Measurements from ENCODE around the gene AQR.
"Not testable (repeated sequence)": the region's sequence is repeated elsewhere in the genome, so short reads cannot be mapped to it uniquely, and the experiment has no call there.

The AQR gene

DNA sequence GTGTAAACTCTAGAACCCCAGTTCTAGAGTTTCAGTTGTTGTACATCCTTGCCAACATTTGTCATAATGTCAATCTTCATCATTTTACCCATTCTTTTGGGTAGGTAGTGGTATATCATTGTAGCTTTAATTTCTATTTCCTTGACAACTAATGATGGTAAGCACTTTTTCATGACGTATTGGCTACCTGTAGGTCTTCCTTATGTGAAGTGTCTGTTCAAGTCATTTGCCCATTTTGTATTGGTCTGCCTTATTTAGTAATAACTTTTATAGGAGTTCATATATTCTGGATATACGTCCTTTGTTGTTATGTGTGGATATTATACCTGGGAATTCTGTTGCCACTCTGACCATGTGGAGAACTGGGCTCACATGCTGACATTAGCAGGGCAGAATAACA lies 100.4 kb downstream of the AQR start:
- no peak for DNase-seq

DNA sequence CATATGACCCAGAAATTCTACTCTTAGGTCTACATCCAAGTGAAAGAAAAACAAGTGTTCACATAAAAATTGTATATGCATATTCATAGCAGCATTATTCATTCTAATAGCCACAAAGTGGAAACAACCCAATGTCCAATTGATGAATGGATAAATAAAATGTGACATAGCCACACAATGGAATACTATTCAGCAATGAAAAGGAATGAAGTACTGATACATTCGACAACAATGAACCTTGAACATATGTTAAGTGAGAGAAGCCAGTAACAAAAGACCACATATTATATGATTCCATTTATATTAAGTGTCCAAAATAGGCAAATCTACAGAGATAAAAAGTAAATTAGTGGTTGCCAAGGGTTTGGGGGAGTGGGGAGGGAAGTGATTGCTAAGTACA lies 104.0 kb downstream of the AQR start:
- DNase-seq = no peak

DNA sequence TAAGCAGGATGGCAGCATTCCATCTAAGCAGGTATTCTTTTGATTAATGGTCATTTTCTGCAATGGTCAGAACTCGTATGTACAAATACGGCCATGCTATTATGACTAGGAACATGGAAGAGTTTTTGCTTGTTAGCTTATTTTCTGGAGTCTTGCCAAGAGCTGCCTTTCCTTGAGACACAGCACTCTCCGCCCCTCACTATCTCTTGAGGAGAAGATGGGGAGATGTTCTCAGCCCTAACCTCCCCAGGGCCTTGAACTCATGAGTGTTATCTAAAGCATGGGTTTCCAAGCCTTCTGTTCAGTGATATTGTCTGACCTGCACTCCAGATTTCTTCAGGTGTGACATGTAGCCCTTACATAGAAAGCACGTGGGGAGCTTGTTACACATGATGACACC lies 108.3 kb downstream of the AQR start:
- DNase-seq = no peak

DNA sequence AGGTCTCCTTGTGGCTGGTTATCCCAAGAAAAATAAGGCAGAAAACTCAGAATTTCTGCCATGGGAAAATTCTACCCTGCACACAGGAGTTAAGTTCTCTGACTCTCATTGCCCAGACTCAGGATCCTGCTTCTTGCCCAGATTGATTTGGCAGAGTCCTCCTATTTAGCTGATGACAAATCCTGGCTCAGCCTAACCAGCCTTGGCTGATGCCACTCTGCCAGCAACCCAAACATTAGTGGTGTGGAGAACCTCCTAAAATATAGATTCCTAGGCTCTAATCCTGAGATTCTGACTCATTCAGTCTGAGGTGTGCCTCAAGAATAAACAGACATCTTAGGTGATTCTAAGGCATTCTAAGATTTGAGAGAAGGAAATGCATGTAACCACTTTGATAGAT lies 113.6 kb downstream of the AQR start:
- no peak for DNase-seq

DNA sequence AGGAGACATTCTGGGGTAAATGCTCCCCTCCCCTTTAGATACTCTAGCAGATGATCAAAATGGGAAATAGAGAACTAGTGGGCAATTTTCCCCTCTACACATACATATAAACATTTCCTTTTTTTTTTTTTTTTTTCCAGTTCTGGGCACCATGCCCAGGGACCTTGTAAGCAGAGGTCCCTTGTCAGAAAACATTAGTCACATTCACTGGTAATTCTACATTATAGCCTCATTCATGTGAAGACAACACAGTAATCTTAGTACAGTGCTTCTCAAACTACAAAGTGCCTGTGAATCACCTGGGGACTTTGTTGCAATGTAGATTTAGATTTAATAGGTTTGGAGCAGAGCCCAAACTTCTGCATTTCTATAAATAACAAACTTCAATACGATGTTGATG lies 114.1 kb downstream of the AQR start:
- DNase-seq = no peak

DNA sequence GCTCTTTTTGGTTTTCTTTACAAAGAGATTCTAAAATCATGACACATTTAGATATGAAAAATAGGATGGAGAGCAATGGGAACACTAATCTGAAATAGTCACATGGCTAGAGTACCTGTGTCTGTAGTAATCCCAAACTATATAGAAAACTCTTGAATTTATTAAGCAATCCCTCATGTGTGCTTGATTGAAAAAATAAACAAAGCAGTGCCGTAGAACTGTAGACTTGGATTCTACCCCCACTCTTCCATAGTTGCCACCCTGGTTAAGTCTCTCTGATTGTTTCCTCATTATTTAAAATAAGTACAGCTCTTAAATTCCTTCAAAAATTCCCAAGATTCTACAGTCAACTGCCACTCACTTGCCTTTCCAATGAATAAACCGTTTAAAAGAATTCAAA lies 115.3 kb downstream of the AQR start:
- DNase-seq = no peak

DNA sequence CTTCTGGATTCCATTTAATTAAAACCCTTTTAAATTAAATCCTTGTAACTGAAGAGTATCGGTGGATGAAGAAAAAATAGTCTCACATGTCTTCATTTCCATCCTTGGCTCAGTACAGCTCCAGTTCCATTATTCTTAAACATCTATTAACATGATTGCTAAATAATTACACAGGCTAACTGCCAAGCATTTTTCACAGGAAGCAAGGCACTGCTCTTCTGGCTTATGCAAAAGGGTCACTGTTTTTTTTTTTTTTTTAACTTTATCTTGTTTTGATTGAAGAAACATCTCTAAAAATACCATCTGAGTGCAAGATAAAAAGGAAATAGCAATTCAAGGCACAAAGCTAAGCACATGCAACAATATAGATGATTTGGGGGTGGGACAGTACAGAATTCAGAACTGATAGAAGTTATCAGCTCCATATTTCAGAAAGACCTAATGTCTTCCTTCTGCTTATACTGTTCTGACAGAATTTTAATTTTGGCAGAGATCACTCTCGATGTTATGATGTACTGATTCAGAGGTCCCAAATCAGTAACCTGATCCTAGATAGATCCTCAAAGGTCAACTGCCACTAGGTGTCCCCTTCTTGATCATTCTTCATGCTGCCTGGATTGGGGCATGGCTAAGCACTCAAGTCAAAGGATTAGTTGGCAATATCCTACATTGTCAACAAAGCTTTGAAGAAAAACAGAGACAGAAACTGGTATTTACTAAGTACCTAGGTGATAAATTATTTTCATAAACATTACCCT lies 116.4 kb downstream of the AQR start:
- no peak for DNase-seq

DNA sequence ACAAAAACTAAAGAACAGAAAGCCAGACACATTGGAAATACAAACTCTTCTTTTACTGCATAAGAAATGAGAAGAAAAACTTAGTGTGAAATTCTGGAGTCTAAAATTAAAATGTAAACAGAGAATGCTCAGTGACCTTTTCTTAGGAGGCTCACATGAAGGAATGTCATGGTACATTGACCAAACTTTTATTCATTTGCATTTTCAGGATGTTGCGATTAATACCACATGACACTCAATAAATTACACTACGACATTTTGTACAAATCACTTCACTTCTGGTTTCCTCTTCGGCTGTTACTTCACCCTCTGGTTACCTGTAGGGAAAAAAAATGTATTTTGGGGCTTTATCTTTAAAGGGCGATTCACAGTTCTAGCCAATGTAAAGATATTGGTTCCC lies 117.8 kb downstream of the AQR start:
- DNase-seq = no peak

DNA sequence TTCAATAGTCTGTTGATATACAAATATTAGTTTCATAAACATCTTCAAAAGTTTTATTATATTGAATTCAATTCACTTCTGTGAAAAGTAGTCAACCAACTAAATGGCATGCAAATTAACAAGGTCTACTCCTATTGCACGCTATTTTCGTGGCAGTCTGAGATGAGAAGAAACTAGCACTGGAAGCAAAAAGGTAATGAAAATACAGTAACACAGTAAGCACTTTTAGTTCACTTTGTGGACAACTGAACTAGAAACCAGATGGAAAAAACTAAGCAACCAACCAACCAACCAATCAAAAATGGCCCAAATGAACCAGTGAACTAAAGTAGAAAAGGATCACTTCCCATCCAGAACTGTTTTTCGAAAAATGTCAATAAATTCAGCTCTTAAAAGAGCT lies 118.5 kb downstream of the AQR start:
- no peak for DNase-seq

DNA sequence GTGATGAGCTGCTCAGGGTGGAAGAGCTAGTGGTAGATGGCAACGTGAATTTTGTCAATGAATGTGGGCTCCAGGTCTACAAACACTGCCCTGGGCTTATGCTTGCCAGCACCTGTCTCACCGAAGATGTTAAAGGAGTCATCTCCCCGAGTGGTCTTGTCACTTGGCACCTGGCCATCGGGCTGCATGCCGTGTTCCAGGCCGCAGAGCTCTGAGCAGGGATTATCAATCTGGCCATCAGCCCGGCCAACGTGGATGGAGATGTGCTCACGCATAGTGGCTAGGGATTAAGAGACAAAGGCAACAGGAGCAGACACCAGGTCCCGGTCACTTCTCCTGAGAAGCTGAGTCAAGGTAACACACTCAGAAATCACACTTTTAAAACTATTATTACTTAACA lies 119.4 kb downstream of the AQR start:
- DNase-seq = no peak

DNA sequence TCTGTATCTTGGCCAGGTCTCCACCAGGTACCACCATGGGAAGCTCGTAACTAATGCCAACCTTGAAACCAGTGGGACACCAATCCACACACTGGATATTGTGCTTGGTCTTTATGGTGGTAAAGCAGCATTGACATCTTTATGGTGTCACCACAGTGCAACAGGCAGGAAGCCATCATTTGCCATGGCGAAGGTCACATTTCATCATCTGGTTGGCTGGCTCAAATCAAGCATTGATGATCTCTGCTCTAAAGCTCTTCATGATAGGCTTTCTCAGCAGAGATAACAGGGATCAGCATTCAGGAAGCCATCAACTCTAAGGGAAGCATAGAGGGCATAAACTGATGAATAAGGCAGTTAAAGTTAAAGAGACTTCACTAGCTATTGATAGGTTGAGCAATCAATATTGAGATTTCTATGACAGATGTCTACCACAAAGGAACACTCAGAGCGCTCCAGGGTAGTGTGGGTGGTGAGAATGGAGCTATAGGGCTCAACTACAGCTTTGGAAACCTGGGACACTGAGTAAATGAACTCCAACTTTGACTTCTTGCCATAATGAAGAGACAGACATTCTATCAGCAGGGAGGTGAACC lies 120.1 kb downstream of the AQR start:
- no peak for DNase-seq

DNA sequence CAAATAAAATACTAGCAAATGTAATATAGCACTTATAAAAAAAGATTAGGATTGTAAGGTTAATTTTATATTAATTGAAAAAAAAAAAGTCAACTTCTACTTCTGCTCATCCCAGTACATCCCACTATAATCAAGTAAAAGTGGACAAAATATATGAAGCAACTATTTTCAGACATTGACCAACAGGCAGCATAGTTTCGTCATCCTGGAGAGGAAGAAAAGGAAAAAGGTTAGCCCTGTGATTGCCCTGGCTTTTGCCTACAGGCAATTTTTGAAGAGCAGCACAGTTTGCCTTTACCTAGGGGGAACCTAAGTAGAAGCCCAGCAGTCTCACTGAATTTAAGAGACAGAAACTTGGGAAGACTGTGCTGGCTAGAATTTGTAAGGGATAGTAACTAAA lies 121.9 kb downstream of the AQR start:
- no peak for DNase-seq

DNA sequence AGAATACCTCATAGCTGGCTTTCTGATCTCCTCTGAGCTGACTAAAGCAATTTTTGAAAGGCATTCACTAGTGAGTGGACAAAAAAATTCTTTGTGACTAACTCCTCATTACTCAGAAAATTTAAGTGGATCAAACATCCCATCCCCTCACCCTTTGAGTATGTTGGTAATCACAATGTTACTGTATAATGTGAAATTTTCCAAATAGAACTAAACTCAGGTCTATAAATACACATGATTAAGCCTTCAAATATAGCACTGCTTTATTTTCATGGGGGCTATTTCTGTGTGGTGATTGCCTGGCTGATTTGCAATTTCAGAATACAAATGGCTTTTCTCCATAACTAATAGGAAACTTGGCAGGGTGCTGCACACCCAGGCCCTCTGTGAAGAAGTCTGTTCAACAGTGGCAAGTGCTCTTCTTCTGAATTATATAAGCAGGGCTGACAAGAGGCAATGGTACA lies 128.2 kb downstream of the AQR start:
- DNase-seq = no peak

DNA sequence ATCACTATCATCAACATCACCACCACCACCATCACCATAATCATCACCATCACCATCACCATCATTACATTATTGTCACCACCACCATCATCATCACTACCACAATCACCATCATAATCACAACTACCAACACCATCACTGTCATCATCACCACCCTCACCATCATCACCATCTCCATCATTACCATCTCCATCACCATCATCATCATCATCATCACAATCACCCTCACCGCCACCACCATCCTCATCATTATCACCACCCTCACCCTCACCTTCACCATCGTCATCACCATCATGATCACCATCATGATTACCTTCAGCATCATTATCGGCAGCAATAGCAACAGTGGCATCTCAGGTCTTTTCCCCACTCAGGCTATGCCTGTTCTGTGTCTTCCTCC lies 131.3 kb downstream of the AQR start:
- no peak for DNase-seq

DNA sequence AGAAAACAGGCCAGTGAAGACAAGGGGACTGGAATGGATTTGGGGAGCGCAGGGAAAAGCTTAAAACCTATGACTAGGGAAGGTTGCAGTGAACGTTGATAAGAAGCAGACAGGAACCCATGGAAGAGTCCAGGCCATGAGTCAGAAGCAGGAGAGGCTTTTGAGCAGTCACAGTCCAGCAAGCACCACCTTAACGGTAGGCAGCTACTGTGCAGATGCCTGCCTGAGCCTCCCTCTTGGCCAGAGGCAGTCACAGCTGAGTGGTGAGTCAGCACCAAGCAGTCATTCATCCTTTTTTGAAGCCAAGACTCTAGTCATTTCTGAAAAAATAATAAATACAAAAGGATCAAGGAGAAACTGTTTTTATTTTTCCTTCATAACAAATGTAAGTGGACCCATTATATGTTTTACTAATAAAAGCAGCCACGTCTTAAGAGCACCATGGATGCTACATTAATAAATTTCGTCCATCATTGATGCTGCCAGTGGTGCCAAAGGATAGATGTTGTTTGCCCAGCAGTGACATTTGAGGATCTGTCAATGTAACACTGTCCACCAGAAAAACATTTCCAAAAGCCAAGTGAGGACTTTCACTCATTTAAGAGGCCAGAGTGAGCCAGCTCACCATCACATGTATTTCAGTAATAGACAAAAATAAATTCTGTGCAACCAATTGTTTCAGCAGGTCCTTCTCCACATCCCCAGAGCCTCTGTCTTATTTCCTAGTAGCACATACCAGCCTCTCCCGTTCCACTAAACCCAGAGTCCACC lies 132.1 kb downstream of the AQR start:
- DNase-seq = no peak

DNA sequence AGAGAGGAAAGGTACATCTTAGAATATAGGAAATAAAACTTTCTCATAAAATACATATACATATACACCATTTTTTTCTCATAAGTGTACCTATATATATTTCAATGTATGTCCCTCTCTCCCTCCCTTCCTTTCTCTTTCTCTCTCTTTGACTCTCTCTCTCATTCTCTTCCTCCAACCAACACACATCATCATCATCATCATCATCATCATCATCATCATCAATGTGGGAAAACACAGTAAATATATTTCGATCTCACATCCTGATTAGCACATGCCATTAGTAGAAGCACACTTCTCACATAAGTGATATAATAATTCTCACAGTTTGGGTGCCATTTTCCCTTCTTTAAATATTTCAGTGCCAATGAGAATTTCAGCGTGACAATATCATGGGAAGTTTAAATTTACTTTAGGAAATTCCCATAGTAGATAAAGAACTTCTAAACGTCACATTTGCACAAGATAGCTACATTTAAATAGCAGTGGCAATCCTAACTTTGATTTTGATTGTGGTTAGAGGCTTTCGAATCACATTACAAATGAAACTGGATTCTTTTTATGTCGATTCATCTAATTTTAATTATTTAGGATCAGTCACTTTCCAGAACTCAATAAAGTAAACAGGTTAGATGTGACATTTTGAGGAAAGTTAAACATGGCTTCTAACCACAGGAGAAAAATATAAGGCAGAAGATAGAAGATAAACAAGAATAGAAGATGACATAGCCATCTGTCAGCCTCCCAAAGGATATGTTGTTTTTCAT lies 141.2 kb downstream of the AQR start:
- DNase-seq = no peak

DNA sequence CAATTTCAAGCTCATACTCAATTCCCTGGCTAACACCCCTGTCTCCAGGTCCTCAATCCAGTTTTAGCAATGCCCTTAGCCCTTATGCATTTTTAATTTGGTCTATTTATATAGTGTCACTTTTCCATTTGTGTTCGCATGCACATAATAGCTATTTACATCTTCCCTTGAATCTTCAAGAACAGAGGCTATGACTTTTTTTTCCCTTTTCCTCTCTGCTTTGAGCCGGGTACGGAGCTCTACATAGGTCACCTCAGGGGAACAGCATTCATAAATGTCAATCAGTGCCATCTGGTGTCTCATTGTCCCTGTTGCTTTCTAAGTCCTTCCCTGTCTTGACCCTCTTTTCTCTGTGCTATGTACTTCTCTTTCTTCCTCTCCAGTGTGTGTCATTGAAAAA lies 147.7 kb downstream of the AQR start:
- DNase-seq = no peak

DNA sequence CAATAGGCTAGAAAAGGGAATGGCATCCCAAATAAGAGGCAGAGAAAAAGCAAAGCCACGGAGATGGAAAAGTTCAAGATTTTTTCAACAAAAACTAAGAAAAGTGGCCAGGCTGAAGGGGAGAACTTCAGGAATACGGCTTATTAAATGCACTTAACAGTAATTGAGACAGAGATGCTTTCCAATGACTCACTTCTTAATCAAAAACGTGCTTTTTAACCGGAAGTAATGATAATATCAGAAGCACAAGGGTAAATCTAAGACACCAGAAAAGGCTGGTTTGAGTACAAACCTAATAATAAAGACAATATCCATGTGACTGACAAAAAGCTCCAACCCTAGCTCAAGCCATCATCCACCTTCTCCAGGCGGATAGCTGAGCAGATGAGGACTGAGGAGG lies 149.4 kb downstream of the AQR start:
- DNase-seq = no peak

DNA sequence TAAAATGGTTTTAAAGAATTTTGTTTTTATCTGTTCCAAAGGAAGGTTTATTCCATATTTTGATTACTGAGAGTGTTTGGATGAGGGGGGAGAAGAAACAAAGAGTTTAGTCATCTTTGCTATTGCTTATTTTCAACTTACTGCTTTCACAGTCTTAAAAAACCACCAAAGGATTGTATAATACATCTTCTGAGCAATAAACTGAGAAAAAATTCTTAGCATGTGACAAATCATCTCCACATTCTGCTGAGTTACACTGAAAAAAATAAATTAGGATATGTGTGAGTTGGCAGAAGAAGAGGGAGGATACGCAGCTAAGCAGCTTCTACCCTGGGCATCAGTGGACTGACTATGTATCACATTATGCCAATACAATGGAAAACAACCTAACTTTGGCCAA lies 151.0 kb downstream of the AQR start:
- DNase-seq = no peak

DNA sequence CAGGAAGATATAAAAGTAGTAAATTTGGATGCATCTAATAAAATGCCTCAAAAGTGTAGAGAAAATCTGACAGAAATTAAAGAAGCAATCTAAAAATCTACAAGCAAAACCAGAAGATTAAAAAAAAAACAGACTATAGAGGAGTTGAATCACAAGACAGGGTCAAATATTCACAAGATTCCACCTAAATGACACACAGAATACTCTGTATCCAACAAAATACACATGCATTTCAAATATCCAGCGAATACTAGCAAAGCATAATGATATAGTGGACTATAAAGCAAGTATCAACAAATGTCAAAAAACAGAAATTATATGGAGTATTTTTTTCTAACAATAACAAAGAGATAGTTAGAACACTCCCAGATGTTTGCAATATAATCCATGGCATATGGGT lies 153.7 kb downstream of the AQR start:
- no peak for DNase-seq

DNA sequence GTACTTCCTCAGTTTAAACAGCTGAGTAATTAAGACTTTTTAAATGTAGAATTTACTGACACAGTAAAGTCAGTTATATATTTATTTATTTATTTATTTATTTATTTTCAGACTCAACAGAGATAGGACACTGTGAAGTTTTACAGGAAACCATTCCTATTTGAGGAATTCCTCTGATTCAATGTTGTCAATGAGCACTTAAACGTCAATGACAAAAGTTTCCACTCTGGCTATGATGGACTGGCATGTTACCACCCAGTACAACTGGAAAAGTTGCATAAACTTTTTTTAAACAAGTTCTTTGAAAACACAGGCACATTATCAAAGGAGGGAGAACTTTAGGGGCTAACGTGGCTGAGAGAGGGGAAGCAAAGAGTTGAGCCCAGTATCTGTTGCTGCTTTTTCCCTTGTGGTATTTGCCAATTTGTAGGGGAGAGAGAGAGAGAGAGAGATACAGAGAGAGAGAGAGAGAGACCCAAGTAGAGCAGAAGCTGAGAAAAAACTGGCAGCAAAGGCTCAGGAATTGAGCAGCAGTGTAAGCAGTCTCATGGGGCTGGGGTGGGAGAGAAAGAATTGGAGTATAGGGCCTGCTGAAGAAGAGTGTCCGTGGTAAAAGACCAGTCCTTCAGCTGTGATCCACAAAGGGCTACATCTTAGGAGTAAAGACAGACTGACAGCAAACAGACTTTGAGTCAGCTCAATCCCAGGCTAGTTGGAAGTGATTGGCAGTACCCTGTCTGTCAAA lies 155.9 kb downstream of the AQR start:
- no peak for DNase-seq

DNA sequence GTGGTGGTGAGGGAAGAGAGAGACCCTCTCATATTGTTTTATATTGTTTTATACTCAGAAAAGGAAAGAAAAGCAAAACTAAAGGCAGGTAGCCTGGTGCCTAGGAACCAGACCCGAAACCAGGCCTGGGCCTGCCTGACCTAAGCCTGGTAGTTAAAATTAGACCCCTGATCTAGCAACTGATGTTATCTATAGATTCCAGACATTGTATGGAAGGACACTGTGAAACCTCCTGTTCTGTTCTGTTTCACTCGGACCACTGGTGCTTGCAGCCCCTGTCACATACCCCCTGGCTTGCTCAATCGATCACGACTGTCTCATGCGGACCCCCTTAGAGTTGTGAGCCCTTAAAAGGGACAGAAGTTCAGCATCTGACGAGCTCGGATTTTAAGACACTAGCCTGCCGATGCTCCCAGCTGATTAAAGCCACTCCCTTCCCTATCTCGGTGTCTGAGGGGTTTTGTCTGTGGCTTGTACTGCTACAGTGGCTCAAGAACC lies 156.6 kb downstream of the AQR start:
- not testable (repeated sequence) for DNase-seq

DNA sequence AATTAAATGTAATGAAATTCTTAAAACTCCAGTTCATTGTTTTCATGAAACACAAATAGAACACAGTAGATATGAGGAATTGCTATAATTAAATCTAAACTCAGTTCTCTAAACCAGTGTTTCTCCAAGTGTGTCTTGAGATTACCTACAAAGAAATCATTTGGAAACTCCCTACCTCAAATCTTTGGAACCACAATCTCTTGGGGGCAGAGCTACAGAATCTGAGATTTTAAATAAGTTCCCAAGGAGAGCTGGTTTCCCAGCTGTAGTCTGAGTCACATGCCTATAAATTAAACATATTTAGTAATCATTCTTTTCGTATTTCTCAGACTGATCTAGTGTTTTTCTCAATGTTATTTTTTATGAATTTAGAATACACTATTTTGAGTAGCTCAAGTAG lies 157.2 kb downstream of the AQR start:
- no peak for DNase-seq

All from CD4-positive, alpha-beta T cell treated with Interleukin-17A for 1 hour (primary cell).